K562 (cell line): ENCODE results near the gene GRM2. TPM values are rescaled to one million over a fixed set of nuclear protein-coding genes. Genes with fewer than 3 reads are reported as not detected.

Experiments used
- ATAC-seq: fragments of 200-7000 bp; cut with Tn5 transposase; 3 replicates; pipeline ENCODE4 v1.9.1; 2020; ENCODE audit warnings: moderate library complexity
- BruUV-seq: library from RNA; stranded (reverse); fragments of 400-500 nt; replicated peaks from 2 replicates; lab custom pipeline; 2021; lab: Mats Ljungman, UMichigan
- CTCF ChIA-PET: fragments of 300-600 bp; formaldehyde crosslinking; extraction: SDS; loops from one replicate; lab custom pipeline; 2021; ENCODE audit warnings: low intra/inter-chr PET ratio; lab: Yijun Ruan, JAX
- POLR2A ChIA-PET: fragments of 300-600, 350-650 bp; sonication (Branson Sonifier 250); formaldehyde crosslinking; extraction: SDS; loops from one replicate; lab custom pipeline; 2021; ENCODE audit warnings: antibody characterized with exemption, inconsistent platforms; lab: Yijun Ruan, JAX
- DNase-seq, 4 experiments: peaks; one replicate each; pipeline versions ENCODE4 v3.0.0 to v3.0.0-alpha.2; 2011 to 2018; ENCODE audit warnings: low spot score in 3 of 4, mixed read lengths in 3 of 4; ENCODE audit errors: extremely low read depth in 1 of 4
- FAIRE-seq: peaks from 2 replicates; lab custom pipeline; 2011; peaks lifted over from hg19 to GRCh38; lab: Jason Lieb, UNC
- H2AFZ ChIP-seq: 2 replicates; pipeline ENCODE4 v1.6.0; 2011; ENCODE audit warnings: low read depth, low read length, control low read depth, inconsistent platforms
- H3K27ac ChIP-seq: fragments of 200-600 bp; 3 replicates; pipeline ENCODE4 v1.8.0; 2011; ENCODE audit warnings: low read depth, mild to moderate bottlenecking, control low read depth, inconsistent platforms, low read length, moderate library complexity, mixed read lengths; ENCODE audit errors: extremely low read depth
- H3K27me3 ChIP-seq, 2 experiments: fragments of 300-600 bp in 1 of 2; 2 replicates in 1 of 2; 3 replicates in 1 of 2; pipeline versions ENCODE4 v1.6.0 to v1.8.0; 2011; ENCODE audit warnings: inconsistent platforms in 2 of 2, low read length in 2 of 2, mild to moderate bottlenecking in 1 of 2, mixed read lengths in 1 of 2, moderate library complexity in 1 of 2; ENCODE audit not compliant: control insufficient read depth in 2 of 2, insufficient read depth in 2 of 2
- H3K36me3 ChIP-seq: fragments of 300-600 bp; 3 replicates; pipeline ENCODE4 v1.8.0; 2011; ENCODE audit warnings: mild to moderate bottlenecking, low read length, inconsistent platforms; ENCODE audit not compliant: control insufficient read depth, insufficient read depth
- H3K4me1 ChIP-seq, 2 experiments: fragments of 200-600 bp in 1 of 2; replicated peaks in 1 of 2; 2 replicates in 1 of 2; 3 replicates in 1 of 2; pipeline versions ENCODE4 v1.5.1 to v1.8.0; 2011; ENCODE audit warnings: inconsistent platforms in 2 of 2, low read length in 2 of 2, mild to moderate bottlenecking in 1 of 2, mixed read lengths in 1 of 2, moderate library complexity in 1 of 2; ENCODE audit not compliant: control insufficient read depth in 2 of 2, insufficient read depth in 2 of 2
- H3K4me2 ChIP-seq: 2 replicates; pipeline ENCODE4 v1.6.1; 2011; ENCODE audit warnings: low read length, control low read depth, inconsistent platforms, mixed read lengths; ENCODE audit not compliant: insufficient read depth
- H3K4me3 ChIP-seq: fragments of 200-600 bp; sonication (generic), shearing (Covaris generic); 2 replicates; pipeline ENCODE4 v1.5.1; 2016; ENCODE audit warnings: control low read depth, inconsistent platforms
- H3K79me2 ChIP-seq: fragments of 200-600 bp; 3 replicates; pipeline ENCODE4 v1.8.0; 2011; ENCODE audit warnings: low read length, inconsistent platforms; ENCODE audit not compliant: control insufficient read depth, insufficient read depth
- H3K9ac ChIP-seq, 2 experiments: 2 replicates each; pipeline versions ENCODE4 v1.6.0 to v1.6.1; 2011; ENCODE audit warnings: low read depth in 2 of 2, low read length in 2 of 2, control low read depth in 1 of 2, inconsistent platforms in 1 of 2, mild to moderate bottlenecking in 1 of 2, mixed read lengths in 1 of 2; ENCODE audit not compliant: insufficient read depth in 1 of 2
- H3K9me1 ChIP-seq: one replicate; pipeline ENCODE4 v1.6.0; 2011; ENCODE audit warnings: inconsistent platforms, mild to moderate bottlenecking, low read length, moderate library complexity; ENCODE audit not compliant: control insufficient read depth, insufficient read depth
- H3K9me3 ChIP-seq: replicated peaks from 2 replicates; pipeline ENCODE4 v1.5.1; 2011; ENCODE audit warnings: low read depth, low read length, inconsistent platforms; ENCODE audit not compliant: control insufficient read depth, insufficient read depth
- H4K20me1 ChIP-seq: replicated peaks from 2 replicates; pipeline ENCODE4 v1.6.1; 2011; ENCODE audit warnings: low read length, inconsistent platforms, mixed read lengths; ENCODE audit not compliant: control insufficient read depth, insufficient read depth
- EP300 ChIP-seq: IDR thresholded peaks from 2 replicates; pipeline ENCODE4 v1.6.1; 2012; ENCODE audit warnings: low read length, improper control_type of control experiment
- MEF2A ChIP-seq: IDR thresholded peaks from 2 replicates; pipeline ENCODE4 v1.6.1; 2011; ENCODE audit warnings: low read depth, mild to moderate bottlenecking, low read length, moderate library complexity; ENCODE audit not compliant: control insufficient read depth
- MEIS2 ChIP-seq: fragments of 450-650 bp; IDR thresholded peaks from 2 replicates; pipeline ENCODE4 v1.6.1; 2014; ENCODE audit warnings: mild to moderate bottlenecking; ENCODE audit not compliant: partially characterized antibody
- PKNOX1 ChIP-seq: fragments of 450-650 bp; IDR thresholded peaks from 2 replicates; pipeline ENCODE4 v1.6.1; 2016
- RBBP5 ChIP-seq: fragments of 200-600 bp; sonication (generic); IDR thresholded peaks from 2 replicates; pipeline ENCODE4 v1.6.1; 2012; ENCODE audit warnings: borderline replicate concordance, mild to moderate bottlenecking, low read length, control low read depth, inconsistent platforms; ENCODE audit not compliant: insufficient read depth, poor library complexity, severe bottlenecking
- SP1 ChIP-seq: sonication (generic); formaldehyde crosslinking; IDR thresholded peaks from 2 replicates; pipeline ENCODE4 v1.8.1; 2022; ENCODE audit warnings: mild to moderate bottlenecking, missing genetic modification reagents
- SREBF1 ChIP-seq: fragments of 150-350 bp; IDR thresholded peaks from 2 replicates; pipeline ENCODE4 v1.6.1; 2014; ENCODE audit warnings: antibody characterized with exemption, low read depth, low read length, borderline replicate concordance
- THAP12 ChIP-seq: fragments of 250-450 bp; sonication (Bioruptor Pico); IDR thresholded peaks from 2 replicates; pipeline ENCODE4 v1.9.0; 2021; ENCODE audit warnings: mild to moderate bottlenecking, inconsistent platforms
- WGBS: fragments of 100-300 bp; shearing (Covaris generic); methylation state at CpG from one replicate; pipeline ENCODE4 v1.1.6; 2016; ENCODE audit warnings: low coverage, mixed read lengths; ENCODE audit not compliant: insufficient coverage; ENCODE audit errors: missing lambda C conversion rate; 5-methylcytosine and 5-hydroxymethylcytosine counted together
- in situ Hi-C: fragments of 300-500 bp; cut with MboI; formaldehyde crosslinking; loops from 4 replicates; pipeline ENCODE4 v1.15.0; 2018; ENCODE audit warnings: inconsistent platforms, mixed read lengths
- intact Hi-C: fragments of 100-400 bp; cut with micrococcal nuclease; formaldehyde crosslinking; loops from 2 replicates; pipeline ENCODE4 v1.14.2; 2022
- polyA plus RNA-seq, 8 experiments: library from polyadenylated mRNA; depleted of rRNA in 4 of 8; stranded (reverse) in 5 of 8; unstranded in 3 of 8; fragments of >200 nt; fragmentation: Nextera tagmentation in 2 of 8; fragmentation: Illumina TruSeq in 1 of 8; extraction: Ambion mirVana in 2 of 8; extraction: Trizol in 1 of 8; gene quantifications; 2 replicates each; pipeline versions ENCODE4 v1.2.1 to v1.2.3, GENCODE V29; 2011 to 2014; ENCODE audit warnings: inconsistent platforms in 1 of 8, missing spikeins in 1 of 8
- total RNA-seq, 7 experiments: library from RNA; depleted of rRNA in 6 of 7; stranded (reverse); fragments of >200 nt in 6 of 7; fragmentation: Illumina TruSeq in 2 of 7; extraction: Trizol in 2 of 7; gene quantifications; 2 replicates each; pipeline versions ENCODE4 v1.2.1 to v1.2.3, GENCODE V29; 2011 to 2021; ENCODE audit warnings: low replicate concordance in 1 of 7

Gene GRM2
- total and polyA plus RNA-seq, 9 of the 15 experiments (the other 6 are each of a cell fraction or from before 2014, with no cell fraction given): not detected

GRCh38 chr3:51716805-51717204 is 9.9 kb downstream of the GRM2 start:
- WGBS: 0% methylated on average over 4 of the region's 5 CpGs
- TF ChIP-seq SREBF1: no peak
- no peak for TF ChIP-seq MEF2A
- TF ChIP-seq PKNOX1: peak; percentile 58; the same call in 1 of the 2 replicates
- Histone ChIP-seq H4K20me1 (no peaks in the 10 kb centered on the region), H3K4me1 (no peaks in the 10 kb centered on the region; a peak in 1 of 5 replicates), H3K4me3 (no peak overlapping the region), H3K9ac (no peak overlapping the region), H3K27ac (no peak overlapping the region), H3K4me2 (no peak overlapping the region), H3K9me3 (no peaks in the 10 kb centered on the region), H3K27me3 (peaks cover 0 to 54% of the 10 kb centered on the region in 2 experiments; a peak in 4 of 5 replicates), H3K36me3 (no peaks in the 10 kb centered on the region), H3K79me2 (no peaks in the 10 kb centered on the region), H3K9me1 (no peaks in the 10 kb centered on the region), H2AFZ (no peak overlapping the region)
- DNase-seq (no peak), ATAC-seq (no peak), FAIRE-seq (no peak)
- no TSS peak for BruUV-seq
- intact Hi-C loops (loop anchor here (5.0 kb wide), 1 partner anchor 85 kb away; no protein-coding TSS in a partner anchor), in situ Hi-C loops (no loop called here)
- CTCF ChIA-PET: no interaction called here
- POLR2A ChIA-PET: interaction anchor here (1.2 kb wide), 1 partner anchor 16 kb away, joined by 4 read pairs; no protein-coding TSS in a partner anchor

GRCh38 chr3:51717446-51717845 is 10.6 kb downstream of the GRM2 start:
- WGBS: 3% methylated on average over 10 of the region's 10 CpGs
- ATAC-seq: no peak
- H3K9me3 ChIP-seq: no peaks in the 10 kb centered on the region
- no peak for FAIRE-seq
- no peaks in the 10 kb centered on the region for H4K20me1 ChIP-seq
- no TSS peak for BruUV-seq
- POLR2A ChIA-PET: no interaction called here
- CTCF ChIA-PET: no interaction called here
- no peaks in the 10 kb centered on the region for H3K36me3 ChIP-seq
- H3K4me1 ChIP-seq: no peaks in the 10 kb centered on the region; a peak in 1 of 5 replicates
- intact Hi-C loops: loop anchor here (5.0 kb wide), 1 partner anchor 85 kb away; no protein-coding TSS in a partner anchor
- no peak for DNase-seq
- H3K9ac ChIP-seq: no peak overlapping the region
- no peak overlapping the region for H3K4me3 ChIP-seq
- no peak overlapping the region for H3K4me2 ChIP-seq
- H3K79me2 ChIP-seq: no peaks in the 10 kb centered on the region
- H3K9me1 ChIP-seq: no peaks in the 10 kb centered on the region
- H2AFZ ChIP-seq: no peak overlapping the region
- TF ChIP-seq SP1 (CRISPR knock-in tag) (no peak), THAP12 (CRISPR knock-in tag) (no peak), RBBP5 (no peak), EP300 (no peak), MEIS2 (no peak)
- no peak overlapping the region for H3K27ac ChIP-seq
- H3K27me3 ChIP-seq: peaks cover 0 to 47% of the 10 kb centered on the region in 2 experiments; a peak in 4 of 5 replicates
- in situ Hi-C loops: no loop called here
